Mesothelial cell of epicardium (in vitro differentiated cells): ENCODE results near the gene SPAG6. TPM values are rescaled to one million over a fixed set of nuclear protein-coding genes. Genes with fewer than 3 reads are reported as not detected.

Experiments
- DNase-seq, 2 experiments: peaks; one replicate each; pipeline ENCODE4 v3.0.0; 2021; ENCODE audit warnings: low spot score in 2 of 2; ENCODE audit not compliant: unreplicated experiment in 2 of 2
- H3K27ac Mint-ChIP-seq: 2 replicates; pipeline ENCODE4 v1.8.0; 2021; ENCODE audit warnings: mixed read lengths
- H3K27me3 Mint-ChIP-seq: 2 replicates; pipeline ENCODE4 v1.8.0; 2021; ENCODE audit warnings: low read depth, mixed read lengths
- H3K36me3 Mint-ChIP-seq: 2 replicates; pipeline ENCODE4 v1.8.0; 2021; ENCODE audit warnings: mixed read lengths
- H3K4me1 Mint-ChIP-seq: 2 replicates; pipeline ENCODE4 v1.8.0; 2021; ENCODE audit warnings: mixed read lengths
- H3K4me3 Mint-ChIP-seq: 2 replicates; pipeline ENCODE4 v1.8.0; 2021; ENCODE audit warnings: mild to moderate bottlenecking, moderate library complexity, mixed read lengths
- H3K9me3 Mint-ChIP-seq: 2 replicates; pipeline ENCODE4 v1.8.0; 2021; ENCODE audit warnings: mixed read lengths
- CTCF ChIP-seq: fragments of 200-600 bp; sonication (generic); IDR thresholded peaks from one replicate; pipeline ENCODE4 v1.5.0; 2021; ENCODE audit warnings: antibody characterized with exemption; ENCODE audit not compliant: unreplicated experiment
- total RNA-seq: library from RNA; stranded (reverse); gene quantifications from 3 replicates; pipeline ENCODE4 v1.2.1, GENCODE V29; 2021

The SPAG6 gene
- total RNA-seq, 1 donor from 2014 or later, result 0.16 TPM

GRCh38 chr10:22341190-22341925 lies 3.9 kb upstream of the SPAG6 start:
- Mint-ChIP-seq H3K4me3 (peak overlapping the region; percentile 71), H3K36me3 (peaks cover 2% of the 10 kb centered on the region), H3K27ac (no peak overlapping the region), H3K9me3 (no peaks in the 10 kb centered on the region), H3K4me1 (peaks cover 12% of the 10 kb centered on the region), H3K27me3 (peaks cover 91% of the 10 kb centered on the region)
- no peak for TF ChIP-seq CTCF
- no peak for DNase-seq

DNA sequence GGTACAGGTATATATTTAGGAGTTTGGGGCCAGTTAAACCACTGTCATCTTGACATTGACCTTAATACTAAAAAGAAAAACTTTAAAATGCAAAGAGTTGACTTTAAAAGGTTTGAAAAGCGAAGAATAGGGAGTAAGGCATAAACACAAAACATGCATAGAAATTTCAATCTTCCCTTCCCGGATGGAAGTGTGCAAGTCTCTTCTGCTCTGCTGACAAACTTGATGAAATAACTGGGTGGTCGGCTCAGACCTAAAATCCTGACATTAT lies 3.4 kb upstream of the SPAG6 start:
- DNase-seq, result no peak
- Mint-ChIP-seq H3K4me3 (peak overlapping the region; percentile 71), H3K4me1 (peaks cover 12% of the 10 kb centered on the region), H3K27ac (no peak overlapping the region), H3K27me3 (peaks cover 91% of the 10 kb centered on the region), H3K36me3 (peaks cover 2% of the 10 kb centered on the region), H3K9me3 (no peaks in the 10 kb centered on the region)
- no peak for TF ChIP-seq CTCF

DNA sequence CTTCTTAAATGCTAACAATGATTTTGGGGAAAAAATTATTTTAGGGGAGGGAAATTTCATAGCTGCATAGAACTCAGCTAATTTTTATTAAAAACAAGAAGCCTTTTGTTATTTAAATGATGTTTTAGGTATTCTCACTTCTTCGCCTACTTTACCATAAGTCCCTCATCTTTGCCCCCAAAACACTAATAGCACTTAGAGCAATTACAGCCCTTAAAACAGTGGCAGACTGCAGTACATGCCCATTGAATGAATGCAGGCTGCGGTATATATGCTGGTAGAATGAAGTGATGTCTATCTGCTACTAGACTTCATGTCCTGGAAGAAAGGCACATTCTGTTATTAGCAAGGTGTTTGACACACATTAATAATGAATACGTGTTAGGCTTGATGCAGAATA lies 2.9 kb upstream of the SPAG6 start:
- Mint-ChIP-seq H3K36me3 (peaks cover under 1% of the 10 kb centered on the region), H3K4me1 (peaks cover 11% of the 10 kb centered on the region), H3K4me3 (no peak overlapping the region), H3K27me3 (peaks cover 90% of the 10 kb centered on the region), H3K9me3 (no peaks in the 10 kb centered on the region), H3K27ac (no peak overlapping the region)
- no peak for TF ChIP-seq CTCF
- no peak for DNase-seq

DNA sequence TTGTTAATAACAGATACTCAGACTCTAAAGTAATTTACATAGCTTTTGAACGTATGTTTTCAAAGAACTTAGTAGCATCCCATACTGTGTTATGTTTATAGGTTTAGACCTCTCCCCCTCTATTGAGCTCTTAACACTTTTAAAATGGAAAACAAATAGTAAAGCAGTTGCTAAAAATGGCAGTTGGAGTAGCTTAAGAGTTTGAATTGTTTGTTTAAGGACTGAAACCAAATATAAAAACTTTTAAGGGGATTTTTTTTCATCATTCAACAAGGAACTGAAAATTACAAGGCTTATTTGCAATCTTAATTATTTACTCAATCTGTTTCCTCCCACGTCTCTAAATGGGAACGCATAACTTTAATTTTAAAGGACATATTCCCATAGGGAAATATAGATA lies 1.6 kb upstream of the SPAG6 start:
- no peak for DNase-seq
- no peaks in the 10 kb centered on the region for H3K9me3 Mint-ChIP-seq
- H3K27me3 Mint-ChIP-seq, result peaks cover 90% of the 10 kb centered on the region
- H3K36me3 Mint-ChIP-seq, result no peaks in the 10 kb centered on the region
- H3K4me3 Mint-ChIP-seq, result no peak overlapping the region
- H3K27ac Mint-ChIP-seq, result no peak overlapping the region
- TF ChIP-seq CTCF, result no peak
- peaks cover 10% of the 10 kb centered on the region for H3K4me1 Mint-ChIP-seq

GRCh38 chr10:22344249-22344648 lies 1.0 kb upstream of the SPAG6 start:
- no peak for DNase-seq
- Mint-ChIP-seq H3K27ac (no peak overlapping the region), H3K36me3 (no peaks in the 10 kb centered on the region), H3K4me1 (peaks cover 10% of the 10 kb centered on the region), H3K4me3 (no peak overlapping the region), H3K9me3 (no peaks in the 10 kb centered on the region), H3K27me3 (peaks cover 87% of the 10 kb centered on the region)
- TF ChIP-seq CTCF, result no peak
